HepG2 (cell line): ENCODE measurements around the gene CCDC178. TPM values are rescaled to one million over a fixed set of nuclear protein-coding genes. Genes with fewer than 3 reads are reported as not detected.

ENCODE experiments used
- ATAC-seq: fragments of 200-7000 bp; cut with Tn5 transposase; 3 replicates; pipeline ENCODE4 v1.9.1; 2020; ENCODE audit warnings: mild to moderate bottlenecking, moderate library complexity
- BruUV-seq: library from RNA; stranded (reverse); fragments of 400-500 nt; replicated peaks from 2 replicates; lab custom pipeline; 2021; lab: Mats Ljungman, UMichigan
- CTCF ChIA-PET: fragments of 300-600 bp; formaldehyde crosslinking; extraction: SDS; loops from one replicate; lab custom pipeline; 2021; ENCODE audit warnings: low total read pairs, inconsistent platforms, low intra/inter-chr PET ratio; lab: Yijun Ruan, JAX
- POLR2A ChIA-PET: fragments of 350-600 bp; sonication (Branson Sonifier 250); formaldehyde crosslinking; loops from one replicate; lab custom pipeline; 2020; ENCODE audit warnings: antibody characterized with exemption, inconsistent platforms; lab: Yijun Ruan, JAX
- DNase-seq: peaks from one replicate; pipeline ENCODE4 v3.0.0-alpha.2; 2015; ENCODE audit warnings: low spot score
- FAIRE-seq: peaks from 3 replicates; lab custom pipeline; 2011; peaks lifted over from hg19 to GRCh38; lab: Jason Lieb, UNC
- H2AFZ ChIP-seq: one replicate; pipeline ENCODE4 v1.6.1; 2011; ENCODE audit warnings: low read length, inconsistent platforms
- H3K27ac ChIP-seq: fragments of 300-600 bp; 3 replicates; pipeline ENCODE4 v1.8.0; 2011; ENCODE audit warnings: mixed run types, mild to moderate bottlenecking, mixed read lengths, low read length, inconsistent platforms; ENCODE audit not compliant: insufficient read depth; ENCODE audit errors: extremely low read length
- H3K27me3 ChIP-seq, 2 experiments: fragments of 200-600 bp in 1 of 2; 2 replicates in 1 of 2; 3 replicates in 1 of 2; pipeline versions ENCODE4 v1.6.0 to v1.8.0; 2011; ENCODE audit warnings: low read length in 2 of 2, mild to moderate bottlenecking in 2 of 2, moderate library complexity in 2 of 2, inconsistent platforms in 1 of 2; ENCODE audit not compliant: insufficient read depth in 2 of 2, control insufficient read depth in 1 of 2
- H3K36me3 ChIP-seq, 2 experiments: fragments of 200-600 bp in 1 of 2; replicated peaks in 1 of 2; 2 replicates in 1 of 2; 3 replicates in 1 of 2; pipeline versions ENCODE4 v1.5.1 to v1.8.0; 2011; ENCODE audit warnings: low read length in 2 of 2, inconsistent platforms in 1 of 2; ENCODE audit not compliant: insufficient read depth in 2 of 2, control insufficient read depth in 1 of 2
- H3K4me1 ChIP-seq: 2 replicates; pipeline ENCODE4 v1.5.1; 2012; ENCODE audit warnings: low read length, inconsistent platforms; ENCODE audit not compliant: insufficient read depth
- H3K4me2 ChIP-seq: 2 replicates; pipeline ENCODE4 v1.6.0; 2011; ENCODE audit warnings: low read depth, low read length, inconsistent platforms
- H3K4me3 ChIP-seq, 3 experiments: fragments of 200-600 bp in 1 of 3; sonication (generic), shearing (Covaris generic) in 1 of 3; replicated peaks in 1 of 3; 2 replicates each; pipeline ENCODE4 v1.5.1; 2011 to 2016; ENCODE audit warnings: low read length in 3 of 3, inconsistent platforms in 2 of 3, low read depth in 2 of 3, mild to moderate bottlenecking in 2 of 3, control low read depth in 1 of 3, mixed read lengths in 1 of 3; ENCODE audit not compliant: insufficient read depth in 1 of 3
- H3K79me2 ChIP-seq: one replicate; pipeline ENCODE4 v1.6.1; 2011; ENCODE audit warnings: low read length, inconsistent platforms; ENCODE audit not compliant: insufficient read depth
- H3K9ac ChIP-seq: 2 replicates; pipeline ENCODE4 v1.6.0; 2011; ENCODE audit warnings: mild to moderate bottlenecking, low read depth, low read length, inconsistent platforms; ENCODE audit not compliant: insufficient read depth
- H3K9me3 ChIP-seq: 2 replicates; pipeline ENCODE4 v1.5.1; 2012; ENCODE audit warnings: mild to moderate bottlenecking, low read length
- H4K20me1 ChIP-seq: 2 replicates; pipeline ENCODE4 v1.6.0; 2011; ENCODE audit warnings: inconsistent platforms, mild to moderate bottlenecking, low read length, moderate library complexity; ENCODE audit not compliant: insufficient read depth
- ADNP ChIP-seq: sonication (generic); formaldehyde crosslinking; IDR thresholded peaks from 2 replicates; pipeline ENCODE4 v1.4.0; 2020; ENCODE audit warnings: missing genetic modification reagents
- ELF1 ChIP-seq: sonication (generic); formaldehyde crosslinking; IDR thresholded peaks from 2 replicates; pipeline ENCODE4 v1.4.0; 2020; ENCODE audit warnings: missing genetic modification reagents
- HNF4G ChIP-seq, 2 experiments: sonication (generic) in 1 of 2; formaldehyde crosslinking in 1 of 2; IDR thresholded peaks; 2 replicates each; pipeline versions ENCODE4 v1.4.0 to v1.6.1; 2011 to 2020; ENCODE audit warnings: borderline replicate concordance in 2 of 2, low read depth in 2 of 2, mild to moderate bottlenecking in 2 of 2, low read length in 1 of 2, missing genetic modification reagents in 1 of 2, moderate library complexity in 1 of 2
- HNRNPH1 ChIP-seq: fragments of 200-400 bp; formaldehyde crosslinking; optimal IDR thresholded peaks from 2 replicates; pipeline ENCODE3; 2017; ENCODE audit warnings: mild to moderate bottlenecking, low read depth, low read length
- LCORL ChIP-seq, 2 experiments: fragments of 450-650 bp in 1 of 2; sonication (generic) in 1 of 2; formaldehyde crosslinking in 1 of 2; IDR thresholded peaks; 2 replicates each; pipeline versions ENCODE4 v1.5.0 to v1.6.1; 2017 to 2020; ENCODE audit warnings: antibody characterized with exemption in 1 of 2, missing genetic modification reagents in 1 of 2
- MEF2D ChIP-seq: sonication (generic); formaldehyde crosslinking; IDR thresholded peaks from 2 replicates; pipeline ENCODE4 v1.5.1; 2020; ENCODE audit warnings: mild to moderate bottlenecking, missing genetic modification reagents
- MYC ChIP-seq: sonication (generic); formaldehyde crosslinking; IDR thresholded peaks from 2 replicates; pipeline ENCODE4 v1.9.0; 2021; ENCODE audit warnings: missing genetic modification reagents, borderline replicate concordance
- POGZ ChIP-seq: sonication (generic); formaldehyde crosslinking; IDR thresholded peaks from 2 replicates; pipeline ENCODE4 v1.4.0; 2020; ENCODE audit warnings: mild to moderate bottlenecking, missing genetic modification reagents
- SMAD3 ChIP-seq: sonication (generic); formaldehyde crosslinking; IDR thresholded peaks from 2 replicates; pipeline ENCODE4 v1.4.0; 2020; ENCODE audit warnings: missing genetic modification reagents
- SRSF4 ChIP-seq: fragments of 200-400 bp; formaldehyde crosslinking; IDR thresholded peaks from one replicate; pipeline ENCODE4 v1.6.1; 2018; ENCODE audit warnings: mild to moderate bottlenecking, low read depth, low read length, moderate library complexity; ENCODE audit not compliant: poor library complexity, severe bottlenecking
- ZBTB20 ChIP-seq: sonication (generic); formaldehyde crosslinking; IDR thresholded peaks from 2 replicates; pipeline ENCODE4 v1.8.1; 2023; ENCODE audit warnings: missing genetic modification reagents, low read depth, mild to moderate bottlenecking, borderline replicate concordance
- ZFP82 ChIP-seq: sonication (generic); formaldehyde crosslinking; IDR thresholded peaks from 2 replicates; pipeline ENCODE4 v1.5.1; 2020; ENCODE audit warnings: mild to moderate bottlenecking, missing genetic modification reagents, borderline replicate concordance
- ZNF317 ChIP-seq: sonication (generic); formaldehyde crosslinking; IDR thresholded peaks from 2 replicates; pipeline ENCODE4 v1.5.0; 2020; ENCODE audit warnings: mild to moderate bottlenecking, missing genetic modification reagents
- ZNF496 ChIP-seq: sonication (generic); formaldehyde crosslinking; IDR thresholded peaks from 2 replicates; pipeline ENCODE4 v1.8.1; 2023; ENCODE audit warnings: mild to moderate bottlenecking, moderate library complexity, missing genetic modification reagents; ENCODE audit not compliant: insufficient replicate concordance
- ZNF772 ChIP-seq: sonication (generic); formaldehyde crosslinking; IDR thresholded peaks from 2 replicates; pipeline ENCODE4 v1.5.0; 2020; ENCODE audit warnings: mild to moderate bottlenecking, missing genetic modification reagents
- ZNF792 ChIP-seq: IDR thresholded peaks from 2 replicates; pipeline ENCODE4 v1.6.1; 2016
- WGBS: methylation state at CpG from one replicate; pipeline ENCODE4 v1.1.6; 2017; ENCODE audit warnings: low lambda C conversion rate; 5-methylcytosine and 5-hydroxymethylcytosine counted together
- in situ Hi-C: cut with HindIII; loops from 2 replicates; pipeline ENCODE4 v1.10.0; 2017; ENCODE audit warnings: low pct_unique_long_range_greater_than_20kb; ENCODE audit not compliant: extremely low pct_ligation_motif_present
- intact Hi-C: fragments of 100-400 bp; cut with micrococcal nuclease; formaldehyde crosslinking; loops from one replicate; pipeline ENCODE4 v1.10.0; 2022; ENCODE audit not compliant: unreplicated experiment
- polyA plus RNA-seq, 8 experiments: library from polyadenylated mRNA; depleted of rRNA in 3 of 8; stranded (reverse) in 7 of 8; unstranded in 1 of 8; fragments of >200 nt; fragmentation: Illumina TruSeq in 4 of 8; extraction: Trizol in 4 of 8; gene quantifications; 2 replicates each; pipeline versions ENCODE4 v1.2.1 to v1.2.3, GENCODE V29; 2011 to 2016; ENCODE audit warnings: low read depth in 4 of 8, missing spikeins in 1 of 8, mixed read lengths in 1 of 8; ENCODE audit not compliant: insufficient read depth in 1 of 8
- total RNA-seq, 5 experiments: library from RNA; depleted of rRNA; stranded (reverse); fragments of >200 nt; fragmentation: Illumina TruSeq; extraction: Trizol; gene quantifications; 2 replicates each; pipeline ENCODE4 v1.2.3, GENCODE V29; 2016; ENCODE audit warnings: low read depth in 1 of 5
- TF ChIP-seq, protein P1 (sequence below): sonication (generic); formaldehyde crosslinking; IDR thresholded peaks from 2 replicates; pipeline ENCODE4 v1.4.0; 2020; ENCODE audit warnings: missing genetic modification reagents
- TF ChIP-seq, protein P2 (sequence below): sonication (generic); formaldehyde crosslinking; IDR thresholded peaks from 2 replicates; pipeline ENCODE4 v1.4.0; 2020; ENCODE audit warnings: mild to moderate bottlenecking, missing genetic modification reagents
- TF ChIP-seq, protein P3 (sequence below): sonication (generic); formaldehyde crosslinking; IDR thresholded peaks from 2 replicates; pipeline ENCODE4 v1.4.0; 2020; ENCODE audit warnings: missing genetic modification reagents

Gene CCDC178
- total and polyA plus RNA-seq, 2 of the 13 experiments (the other 11 are each of a cell fraction or from before 2014, with no cell fraction given) = not detected

DNA sequence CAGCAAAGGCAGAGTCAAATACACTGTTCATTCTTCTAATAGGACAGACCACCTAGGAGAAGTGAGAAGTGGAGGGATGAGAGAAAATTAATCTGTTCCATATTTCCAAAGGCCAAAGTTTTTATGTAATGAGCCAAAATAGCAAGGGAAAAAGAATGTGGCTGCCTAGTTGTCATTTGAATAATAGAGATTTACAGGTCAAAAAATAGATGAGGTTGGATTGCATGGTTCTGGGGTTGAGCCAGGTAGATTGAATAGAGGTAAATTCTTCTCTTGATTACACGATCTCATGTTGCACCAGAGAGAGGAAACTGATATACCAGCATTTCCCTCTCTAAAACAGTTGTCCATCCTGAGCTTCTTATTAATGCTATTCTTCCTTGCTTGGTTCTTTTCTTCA lies 325.8 kb downstream of the CCDC178 start (continued):
- TF ChIP-seq, protein P1, sequence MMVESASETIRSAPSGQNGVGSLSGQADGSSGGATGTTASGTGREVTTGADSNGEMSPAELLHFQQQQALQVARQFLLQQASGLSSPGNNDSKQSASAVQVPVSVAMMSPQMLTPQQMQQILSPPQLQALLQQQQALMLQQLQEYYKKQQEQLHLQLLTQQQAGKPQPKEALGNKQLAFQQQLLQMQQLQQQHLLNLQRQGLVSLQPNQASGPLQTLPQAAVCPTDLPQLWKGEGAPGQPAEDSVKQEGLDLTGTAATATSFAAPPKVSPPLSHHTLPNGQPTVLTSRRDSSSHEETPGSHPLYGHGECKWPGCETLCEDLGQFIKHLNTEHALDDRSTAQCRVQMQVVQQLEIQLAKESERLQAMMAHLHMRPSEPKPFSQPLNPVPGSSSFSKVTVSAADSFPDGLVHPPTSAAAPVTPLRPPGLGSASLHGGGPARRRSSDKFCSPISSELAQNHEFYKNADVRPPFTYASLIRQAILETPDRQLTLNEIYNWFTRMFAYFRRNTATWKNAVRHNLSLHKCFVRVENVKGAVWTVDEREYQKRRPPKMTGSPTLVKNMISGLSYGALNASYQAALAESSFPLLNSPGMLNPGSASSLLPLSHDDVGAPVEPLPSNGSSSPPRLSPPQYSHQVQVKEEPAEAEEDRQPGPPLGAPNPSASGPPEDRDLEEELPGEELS (CRISPR knock-in tag) = no peak
- TF ChIP-seq HNRNPH1 = no peak
- no peak for TF ChIP-seq HNF4G (IDR thresholded peaks at IDR 0.05; ENCODE audit: borderline replicate concordance, low read depth, low read length)
- TF ChIP-seq HNF4G (CRISPR knock-in tag; IDR thresholded peaks at IDR 0.05; ENCODE audit: borderline replicate concordance, low read depth) = no peak
- TF ChIP-seq ZBTB20 (CRISPR knock-in tag) = no peak
- TF ChIP-seq ZNF317 (CRISPR knock-in tag) = no peak
- TF ChIP-seq SRSF4 = no peak
- no peak for TF ChIP-seq ELF1 (CRISPR knock-in tag)
- no peak for TF ChIP-seq ADNP
- no peak for TF ChIP-seq ZNF496 (CRISPR knock-in tag)
- TF ChIP-seq ZNF772 (CRISPR knock-in tag) = no peak
- TF ChIP-seq POGZ = no peak
- TF ChIP-seq, all 625 proteins: peak for 0

DNA sequence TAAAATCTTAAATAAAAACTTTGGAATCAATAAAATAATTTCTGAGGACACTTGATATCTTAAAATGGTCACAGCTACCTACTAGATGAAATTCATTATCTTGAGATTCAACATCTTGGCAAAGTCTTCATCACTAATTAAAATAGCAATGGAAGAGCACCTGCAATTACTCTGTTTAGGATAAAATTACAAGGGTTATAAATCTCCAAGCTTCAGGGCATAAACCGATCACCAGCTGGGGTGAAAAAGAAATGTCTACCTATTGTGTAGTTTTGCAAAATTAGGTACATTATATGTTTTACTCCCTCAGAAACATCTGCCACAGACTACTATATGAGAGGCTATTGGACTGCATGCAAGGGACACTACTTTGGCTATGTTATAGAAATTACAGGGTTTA lies 327.1 kb downstream of the CCDC178 start:
- no peak overlapping the region for H3K4me2 ChIP-seq
- H3K27me3 ChIP-seq = no peaks in the 10 kb centered on the region
- WGBS = 29% methylated on average over 1 of the region's 1 CpG
- no peaks in the 10 kb centered on the region for H4K20me1 ChIP-seq
- ATAC-seq = no peak
- intact Hi-C loops = no loop called here
- H3K79me2 ChIP-seq = no peaks in the 10 kb centered on the region
- POLR2A ChIA-PET = no interaction called here
- no peak overlapping the region for H3K27ac ChIP-seq
- no peaks in the 10 kb centered on the region for H3K9me3 ChIP-seq
- H2AFZ ChIP-seq = no peak overlapping the region
- no peak overlapping the region for H3K9ac ChIP-seq
- H3K36me3 ChIP-seq = no peaks in the 10 kb centered on the region
- CTCF ChIA-PET = no interaction called here
- no peak for FAIRE-seq
- no TSS peak for BruUV-seq
- no peaks in the 10 kb centered on the region for H3K4me1 ChIP-seq
- no peak overlapping the region for H3K4me3 ChIP-seq
- in situ Hi-C loops = no loop called here
- no peak for DNase-seq
- TF ChIP-seq SMAD3 (CRISPR knock-in tag) = no peak
- no peak for TF ChIP-seq ZNF772 (CRISPR knock-in tag)
- no peak for TF ChIP-seq MEF2D (CRISPR knock-in tag)
- TF ChIP-seq, protein P2, sequence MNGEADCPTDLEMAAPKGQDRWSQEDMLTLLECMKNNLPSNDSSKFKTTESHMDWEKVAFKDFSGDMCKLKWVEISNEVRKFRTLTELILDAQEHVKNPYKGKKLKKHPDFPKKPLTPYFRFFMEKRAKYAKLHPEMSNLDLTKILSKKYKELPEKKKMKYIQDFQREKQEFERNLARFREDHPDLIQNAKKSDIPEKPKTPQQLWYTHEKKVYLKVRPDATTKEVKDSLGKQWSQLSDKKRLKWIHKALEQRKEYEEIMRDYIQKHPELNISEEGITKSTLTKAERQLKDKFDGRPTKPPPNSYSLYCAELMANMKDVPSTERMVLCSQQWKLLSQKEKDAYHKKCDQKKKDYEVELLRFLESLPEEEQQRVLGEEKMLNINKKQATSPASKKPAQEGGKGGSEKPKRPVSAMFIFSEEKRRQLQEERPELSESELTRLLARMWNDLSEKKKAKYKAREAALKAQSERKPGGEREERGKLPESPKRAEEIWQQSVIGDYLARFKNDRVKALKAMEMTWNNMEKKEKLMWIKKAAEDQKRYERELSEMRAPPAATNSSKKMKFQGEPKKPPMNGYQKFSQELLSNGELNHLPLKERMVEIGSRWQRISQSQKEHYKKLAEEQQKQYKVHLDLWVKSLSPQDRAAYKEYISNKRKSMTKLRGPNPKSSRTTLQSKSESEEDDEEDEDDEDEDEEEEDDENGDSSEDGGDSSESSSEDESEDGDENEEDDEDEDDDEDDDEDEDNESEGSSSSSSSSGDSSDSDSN (CRISPR knock-in tag) = no peak
- no peak for TF ChIP-seq LCORL (IDR thresholded peaks at IDR 0.05)
- TF ChIP-seq LCORL (CRISPR knock-in tag; IDR thresholded peaks at IDR 0.05) = no peak
- TF ChIP-seq, protein P3, sequence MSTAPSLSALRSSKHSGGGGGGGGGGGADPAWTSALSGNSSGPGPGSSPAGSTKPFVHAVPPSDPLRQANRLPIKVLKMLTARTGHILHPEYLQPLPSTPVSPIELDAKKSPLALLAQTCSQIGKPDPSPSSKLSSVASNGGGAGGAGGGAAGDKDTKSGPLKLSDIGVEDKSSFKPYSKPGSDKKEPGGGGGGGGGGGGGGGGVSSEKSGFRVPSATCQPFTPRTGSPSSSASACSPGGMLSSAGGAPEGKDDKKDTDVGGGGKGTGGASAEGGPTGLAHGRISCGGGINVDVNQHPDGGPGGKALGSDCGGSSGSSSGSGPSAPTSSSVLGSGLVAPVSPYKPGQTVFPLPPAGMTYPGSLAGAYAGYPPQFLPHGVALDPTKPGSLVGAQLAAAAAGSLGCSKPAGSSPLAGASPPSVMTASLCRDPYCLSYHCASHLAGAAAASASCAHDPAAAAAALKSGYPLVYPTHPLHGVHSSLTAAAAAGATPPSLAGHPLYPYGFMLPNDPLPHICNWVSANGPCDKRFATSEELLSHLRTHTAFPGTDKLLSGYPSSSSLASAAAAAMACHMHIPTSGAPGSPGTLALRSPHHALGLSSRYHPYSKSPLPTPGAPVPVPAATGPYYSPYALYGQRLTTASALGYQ (CRISPR knock-in tag) = no peak
- no peak for TF ChIP-seq ZNF792 (CRISPR knock-in tag)
- TF ChIP-seq MYC (CRISPR knock-in tag) = no peak
- no peak for TF ChIP-seq ZFP82 (CRISPR knock-in tag)
